Fibroblast of the aortic adventitia (primary cell): ENCODE data around the gene NANOS3. TPM values are rescaled to one million over a fixed set of nuclear protein-coding genes. Genes with fewer than 3 reads are reported as not detected.

Source experiments
- DNase-seq: peaks from one replicate; pipeline ENCODE4 v3.0.0-alpha.2; 2010; ENCODE audit warnings: low read depth
- H3K4me3 ChIP-seq: 2 replicates; pipeline ENCODE4 v1.5.1; 2011; ENCODE audit warnings: low read depth, mild to moderate bottlenecking, control low read depth, low read length, moderate library complexity
- CTCF ChIP-seq: IDR thresholded peaks from 2 replicates; pipeline ENCODE4 v1.5.1; 2011; ENCODE audit warnings: mild to moderate bottlenecking, low read length, control low read depth, inconsistent platforms; ENCODE audit not compliant: insufficient read depth
- total RNA-seq: library from RNA; depleted of rRNA; stranded (reverse); fragments of >200 nt; gene quantifications from 2 replicates; pipeline ENCODE4 v1.2.3, GENCODE V29; 2012; ENCODE audit warnings: low replicate concordance

The NANOS3 gene
- total RNA-seq = 0.27 TPM in 1 of 2 replicates, not detected in the other

- H3K4me3 ChIP-seq = no peak within 1 kb of the TSS
- no peak for DNase-seq
- TF ChIP-seq CTCF = no peak
Measured at GRCh38 chr19:13876834-13877233, at the start of gene NANOS3. Gene NANOS3, plus strand, starts transcription at chr19:13877134. Its CDS starts 115 bp downstream, at chr19:13877249.

GRCh38 chr19:13827656-13828055 is 49.3 kb upstream of the NANOS3 start:
- no peak for TF ChIP-seq CTCF
- no peak overlapping the region for H3K4me3 ChIP-seq
- no peak for DNase-seq

GRCh38 chr19:13830114-13830740 is 46.7 kb upstream of the NANOS3 start:
- DNase-seq = no peak
- H3K4me3 ChIP-seq = no peak overlapping the region
- no peak for TF ChIP-seq CTCF

GRCh38 chr19:13830741-13831536 is 46.0 kb upstream of the NANOS3 start:
- TF ChIP-seq CTCF = no peak
- DNase-seq = no peak
- no peak overlapping the region for H3K4me3 ChIP-seq

- no peak overlapping the region for H3K4me3 ChIP-seq
- no peak for TF ChIP-seq CTCF
- no peak for DNase-seq
Measured at GRCh38 chr19:13831537-13832467, 45.1 kb upstream of the NANOS3 start.

- DNase-seq = peak; percentile 82
- TF ChIP-seq CTCF = peak; percentile 27
- H3K4me3 ChIP-seq = no peak overlapping the region
Measured at GRCh38 chr19:13833330-13834243, 43.3 kb upstream of the NANOS3 start.
